Astrocyte (in vitro differentiated cells and primary cell): ENCODE measurements around the gene APBA2.

Experiments
- EZH2 ChIP-seq: IDR thresholded peaks from 2 replicates; pipeline ENCODE4 v1.6.1; 2012; ENCODE audit warnings: mild to moderate bottlenecking, low read length, inconsistent platforms; ENCODE audit not compliant: insufficient read depth
- TF ChIP-seq, protein P1 (sequence below): IDR thresholded peaks from 2 replicates; pipeline ENCODE4 v1.5.1; 2011; ENCODE audit warnings: low read depth, mild to moderate bottlenecking, inconsistent platforms, low read length, moderate library complexity; ENCODE audit not compliant: insufficient read depth

DNA sequence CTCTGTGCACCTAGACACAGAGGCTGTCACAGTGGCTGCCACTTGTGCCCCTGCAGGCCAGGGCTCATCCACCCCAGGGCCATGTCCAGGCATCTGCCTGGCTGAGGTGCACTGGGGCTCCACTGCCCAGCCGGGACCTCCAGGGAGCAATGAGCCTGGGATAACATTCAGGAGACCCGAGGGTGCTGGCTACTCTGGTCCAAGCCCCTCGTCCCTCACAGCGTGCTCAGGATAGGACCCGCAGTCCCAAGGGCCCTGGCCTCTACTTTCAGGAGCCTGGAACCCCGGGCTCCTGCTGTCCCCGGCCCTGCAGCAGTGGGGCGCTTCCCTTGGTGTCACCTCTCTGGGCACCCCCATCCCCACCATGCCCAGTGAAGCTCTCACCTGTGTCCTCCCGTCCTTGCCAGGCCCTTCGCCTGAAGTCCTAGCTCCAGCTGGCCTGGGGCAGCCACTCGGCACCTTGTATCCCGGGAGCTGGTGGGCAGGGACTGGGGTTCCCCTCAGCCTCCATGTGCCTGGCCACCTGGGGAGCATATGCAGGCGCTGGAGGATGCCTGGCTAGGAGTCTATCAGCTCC is 226.0 kb downstream of the APBA2 start:
- TF ChIP-seq, protein P1, sequence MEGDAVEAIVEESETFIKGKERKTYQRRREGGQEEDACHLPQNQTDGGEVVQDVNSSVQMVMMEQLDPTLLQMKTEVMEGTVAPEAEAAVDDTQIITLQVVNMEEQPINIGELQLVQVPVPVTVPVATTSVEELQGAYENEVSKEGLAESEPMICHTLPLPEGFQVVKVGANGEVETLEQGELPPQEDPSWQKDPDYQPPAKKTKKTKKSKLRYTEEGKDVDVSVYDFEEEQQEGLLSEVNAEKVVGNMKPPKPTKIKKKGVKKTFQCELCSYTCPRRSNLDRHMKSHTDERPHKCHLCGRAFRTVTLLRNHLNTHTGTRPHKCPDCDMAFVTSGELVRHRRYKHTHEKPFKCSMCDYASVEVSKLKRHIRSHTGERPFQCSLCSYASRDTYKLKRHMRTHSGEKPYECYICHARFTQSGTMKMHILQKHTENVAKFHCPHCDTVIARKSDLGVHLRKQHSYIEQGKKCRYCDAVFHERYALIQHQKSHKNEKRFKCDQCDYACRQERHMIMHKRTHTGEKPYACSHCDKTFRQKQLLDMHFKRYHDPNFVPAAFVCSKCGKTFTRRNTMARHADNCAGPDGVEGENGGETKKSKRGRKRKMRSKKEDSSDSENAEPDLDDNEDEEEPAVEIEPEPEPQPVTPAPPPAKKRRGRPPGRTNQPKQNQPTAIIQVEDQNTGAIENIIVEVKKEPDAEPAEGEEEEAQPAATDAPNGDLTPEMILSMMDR = no peak
- TF ChIP-seq EZH2 = no peak
